ENCODE data around the gene SAP25.
A peak's percentile ranks its signal among the peaks of the same experiment; 100 is the strongest.

Gene SAP25

GRCh38 chr7:100573691-100574361, at the start of gene SAP25:
Gene SAP25 (minus strand): TSS chr7:100573900. CDS start chr7:100573742, 158 bp downstream.
- no peak within 1 kb of the TSS for H3K4me3 ChIP-seq (ENCODE audit: control insufficient read depth, low read depth, low read length)
- DNase-seq (ENCODE audit: low read depth) = no peak
- no peak for TF ChIP-seq CTCF (conservative IDR thresholded peaks at IDR 0.05; ENCODE audit: control insufficient read depth, insufficient read depth, low read depth, low read length)

- no peak overlapping the region for H3K4me3 ChIP-seq (ENCODE audit: control insufficient read depth, low read depth, low read length)
- DNase-seq (ENCODE audit: low read depth) = no peak
- no peak for TF ChIP-seq CTCF (conservative IDR thresholded peaks at IDR 0.05; ENCODE audit: control insufficient read depth, insufficient read depth, low read depth, low read length)
Measured at GRCh38 chr7:100621554-100621953, 47.9 kb upstream of the SAP25 start.

- no peak overlapping the region for H3K4me3 ChIP-seq (ENCODE audit: control insufficient read depth, low read depth, low read length)
- no peak for DNase-seq (ENCODE audit: low read depth)
- TF ChIP-seq CTCF (conservative IDR thresholded peaks at IDR 0.05; ENCODE audit: control insufficient read depth, insufficient read depth, low read depth, low read length) = no peak
Measured at GRCh38 chr7:100620804-100621203, 47.1 kb upstream of the SAP25 start.

- no peak for TF ChIP-seq CTCF (conservative IDR thresholded peaks at IDR 0.05; ENCODE audit: control insufficient read depth, insufficient read depth, low read depth, low read length)
- H3K4me3 ChIP-seq (ENCODE audit: control insufficient read depth, low read depth, low read length) = no peak overlapping the region
- DNase-seq (ENCODE audit: low read depth) = no peak
Measured at GRCh38 chr7:100620239-100620638, 46.5 kb upstream of the SAP25 start.

GRCh38 chr7:100614308-100614861, 40.7 kb upstream of the SAP25 start:
- peak; percentile 36 for DNase-seq (ENCODE audit: low read depth)
- TF ChIP-seq CTCF (conservative IDR thresholded peaks at IDR 0.05; ENCODE audit: control insufficient read depth, insufficient read depth, low read depth, low read length) = no peak
- H3K4me3 ChIP-seq (ENCODE audit: control insufficient read depth, low read depth, low read length) = no peak overlapping the region

GRCh38 chr7:100613412-100614175, 39.9 kb upstream of the SAP25 start:
- no peak overlapping the region for H3K4me3 ChIP-seq (ENCODE audit: control insufficient read depth, low read depth, low read length)
- DNase-seq (ENCODE audit: low read depth) = no peak
- no peak for TF ChIP-seq CTCF (conservative IDR thresholded peaks at IDR 0.05; ENCODE audit: control insufficient read depth, insufficient read depth, low read depth, low read length)
